Right atrium auricular region (tissue), 2 donors: ENCODE measurements around the gene ZNF480. TPM values are rescaled to one million over a fixed set of nuclear protein-coding genes. Genes with fewer than 3 reads are reported as not detected.
"Not testable (repeated sequence)": the region's sequence is repeated elsewhere in the genome, so short reads cannot be mapped to it uniquely, and the experiment has no call there.

Experiments
- DNase-seq: peaks from one replicate; pipeline ENCODE4 v3.0.0-alpha.2; 2019; ENCODE audit warnings: low spot score
- H3K27ac ChIP-seq, 2 donors: fragments of 200-600 bp; sonication (generic); 1 replicate in 1 of 2; 2 replicates in 1 of 2; pipeline ENCODE4 v1.5.1; 2016 to 2019
- H3K27me3 ChIP-seq, 2 donors: fragments of 200-600 bp; sonication (generic); one replicate each; pipeline versions ENCODE4 v1.5.1 to v1.6.0; 2017 to 2019
- H3K36me3 ChIP-seq: fragments of 200-600 bp; sonication (generic); one replicate; pipeline ENCODE4 v1.5.1; 2016
- H3K4me1 ChIP-seq, 2 donors: fragments of 200-600 bp; sonication (generic); one replicate each; pipeline versions ENCODE4 v1.5.1 to v1.6.0; 2017 to 2019
- H3K4me3 ChIP-seq, 2 donors: fragments of 200-600 bp; sonication (generic); 1 replicate in 1 of 2; 2 replicates in 1 of 2; pipeline ENCODE4 v1.5.1; 2017 to 2019; ENCODE audit warnings: mild to moderate bottlenecking in 1 of 2, moderate library complexity in 1 of 2
- H3K9me3 ChIP-seq, 2 donors: fragments of 200-600 bp; sonication (generic); one replicate each; pipeline ENCODE4 v1.5.1; 2019
- total RNA-seq, 2 donors: library from RNA; depleted of rRNA; stranded (reverse); fragments of >200 nt; gene quantifications; one replicate each; pipeline ENCODE4 v1.1.0, GENCODE V29; 2016
- TF ChIP-seq, protein P1 (sequence below), 2 donors: fragments of 200-600 bp; sonication (generic); IDR thresholded peaks; one replicate each; pipeline ENCODE4 v1.5.1; 2019; ENCODE audit warnings: antibody characterized with exemption in 2 of 2

The ZNF480 gene
- total RNA-seq, 2 donors from 2014 or later, result 8.6 to 9.2 TPM

DNA sequence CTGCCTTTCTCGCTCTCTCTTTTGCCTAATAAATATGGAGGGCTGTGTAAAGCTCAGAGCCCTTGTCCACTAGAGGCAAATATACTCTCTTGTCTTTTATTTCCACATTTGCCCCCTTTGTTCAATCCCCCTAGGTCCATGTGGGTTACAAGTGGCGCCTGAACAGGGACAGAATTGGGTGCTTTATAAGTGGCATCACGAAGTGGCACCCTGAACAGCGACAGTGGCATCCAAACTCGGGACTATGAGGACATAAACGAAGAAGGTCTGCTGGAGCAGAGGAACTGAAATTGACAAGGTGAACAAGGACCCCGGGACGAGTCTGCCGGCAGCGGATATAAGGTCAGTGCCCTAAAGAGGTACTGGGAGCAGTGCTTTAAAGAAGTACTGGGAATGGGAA, 34.8 kb downstream of the ZNF480 start:
- H3K4me1 ChIP-seq, result peaks cover 0 to 3% of the 10 kb centered on the region in 2 donors
- H3K27ac ChIP-seq, result no peak overlapping the region
- TF ChIP-seq, protein P1, sequence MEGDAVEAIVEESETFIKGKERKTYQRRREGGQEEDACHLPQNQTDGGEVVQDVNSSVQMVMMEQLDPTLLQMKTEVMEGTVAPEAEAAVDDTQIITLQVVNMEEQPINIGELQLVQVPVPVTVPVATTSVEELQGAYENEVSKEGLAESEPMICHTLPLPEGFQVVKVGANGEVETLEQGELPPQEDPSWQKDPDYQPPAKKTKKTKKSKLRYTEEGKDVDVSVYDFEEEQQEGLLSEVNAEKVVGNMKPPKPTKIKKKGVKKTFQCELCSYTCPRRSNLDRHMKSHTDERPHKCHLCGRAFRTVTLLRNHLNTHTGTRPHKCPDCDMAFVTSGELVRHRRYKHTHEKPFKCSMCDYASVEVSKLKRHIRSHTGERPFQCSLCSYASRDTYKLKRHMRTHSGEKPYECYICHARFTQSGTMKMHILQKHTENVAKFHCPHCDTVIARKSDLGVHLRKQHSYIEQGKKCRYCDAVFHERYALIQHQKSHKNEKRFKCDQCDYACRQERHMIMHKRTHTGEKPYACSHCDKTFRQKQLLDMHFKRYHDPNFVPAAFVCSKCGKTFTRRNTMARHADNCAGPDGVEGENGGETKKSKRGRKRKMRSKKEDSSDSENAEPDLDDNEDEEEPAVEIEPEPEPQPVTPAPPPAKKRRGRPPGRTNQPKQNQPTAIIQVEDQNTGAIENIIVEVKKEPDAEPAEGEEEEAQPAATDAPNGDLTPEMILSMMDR (IDR thresholded peaks at IDR 0.05), result no peak
- H3K36me3 ChIP-seq, result no peaks in the 10 kb centered on the region
- no peak for DNase-seq
- peaks cover 26 to 79% of the 10 kb centered on the region in 2 donors for H3K9me3 ChIP-seq
- no peak overlapping the region for H3K4me3 ChIP-seq
- no peaks in the 10 kb centered on the region for H3K27me3 ChIP-seq

DNA sequence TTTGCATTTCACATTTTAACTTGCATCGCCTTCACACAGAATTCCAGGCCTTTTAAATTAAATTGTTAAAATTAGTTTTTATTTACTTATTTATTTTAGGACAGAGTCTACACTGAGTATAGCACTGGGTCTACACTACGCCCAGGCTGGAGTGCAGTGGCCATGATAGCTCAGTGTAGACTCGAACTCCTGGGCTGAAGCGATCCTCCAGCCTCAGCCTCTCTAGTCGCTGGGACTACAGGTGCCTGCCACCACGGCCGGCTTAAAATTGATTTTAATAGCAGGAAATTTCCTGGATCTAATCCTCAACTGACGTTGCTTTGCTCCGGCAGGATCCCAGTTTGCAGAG, 38.8 kb downstream of the ZNF480 start:
- peaks cover 18 to 40% of the 10 kb centered on the region in 2 donors for H3K9me3 ChIP-seq
- peak overlapping the region; percentile 66 to 90 for H3K4me3 ChIP-seq
- DNase-seq, result no peak
- TF ChIP-seq, protein P1 (IDR thresholded peaks at IDR 0.05), result no peak
- no peaks in the 10 kb centered on the region for H3K36me3 ChIP-seq
- peak overlapping the region; percentile 71 to 79 for H3K27ac ChIP-seq
- no peaks in the 10 kb centered on the region for H3K27me3 ChIP-seq
- H3K4me1 ChIP-seq, result peaks cover 0 to 9% of the 10 kb centered on the region in 2 donors

DNA sequence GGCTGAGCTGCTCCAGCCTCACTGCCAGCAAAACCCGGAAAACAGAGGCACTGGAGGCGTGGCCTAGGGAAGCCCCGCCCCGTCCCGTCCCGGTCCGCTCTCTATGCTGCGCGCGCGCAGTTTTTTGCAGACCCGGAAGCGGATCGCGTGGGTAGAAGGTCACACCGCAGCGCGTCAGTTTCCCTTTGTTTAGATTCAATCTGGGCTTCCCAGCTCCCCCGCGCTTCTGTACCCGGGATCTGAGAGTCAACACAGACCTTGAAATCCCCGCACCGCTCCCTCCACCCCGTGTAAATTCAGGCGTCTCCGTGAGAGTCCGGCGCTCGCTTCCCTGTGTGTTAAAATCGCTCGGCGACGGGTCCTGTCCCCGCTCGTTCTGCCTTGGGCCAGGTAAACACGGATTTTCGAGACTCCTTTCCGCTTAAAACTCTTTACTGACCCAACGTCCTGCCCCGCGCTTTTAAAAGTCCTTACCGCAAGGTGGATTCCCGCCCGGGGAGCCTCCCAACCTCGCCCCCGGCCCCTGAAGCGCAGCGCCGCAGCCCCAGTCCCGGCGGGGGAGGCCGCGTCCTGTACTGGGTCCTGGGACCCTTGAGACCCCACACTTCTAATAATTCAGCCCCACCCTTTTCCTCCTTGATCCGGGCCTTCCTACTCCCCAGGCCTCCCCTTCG, 39.3 kb downstream of the ZNF480 start, which contains the start of gene ZNF610:
ZNF610 (plus strand) TSS at position 127 of the 674 bp plus-strand sequence. CDS start 12,930 bp downstream, outside the sequence.
- Histone ChIP-seq H3K4me3 (peak within 1 kb of the TSS; percentile 66 to 90), H3K27ac (peak within 1 kb of the TSS; percentile 71 to 79), H3K4me1 (peaks cover 0 to 9% of the 10 kb centered on the region in 2 donors), H3K36me3 (no peaks in the 10 kb centered on the region), H3K9me3 (peaks cover 15 to 35% of the 10 kb centered on the region in 2 donors), H3K27me3 (no peaks in the 10 kb centered on the region)
- TF ChIP-seq, protein P1 (IDR thresholded peaks at IDR 0.05), result no peak
- peak; percentile 90 for DNase-seq

DNA sequence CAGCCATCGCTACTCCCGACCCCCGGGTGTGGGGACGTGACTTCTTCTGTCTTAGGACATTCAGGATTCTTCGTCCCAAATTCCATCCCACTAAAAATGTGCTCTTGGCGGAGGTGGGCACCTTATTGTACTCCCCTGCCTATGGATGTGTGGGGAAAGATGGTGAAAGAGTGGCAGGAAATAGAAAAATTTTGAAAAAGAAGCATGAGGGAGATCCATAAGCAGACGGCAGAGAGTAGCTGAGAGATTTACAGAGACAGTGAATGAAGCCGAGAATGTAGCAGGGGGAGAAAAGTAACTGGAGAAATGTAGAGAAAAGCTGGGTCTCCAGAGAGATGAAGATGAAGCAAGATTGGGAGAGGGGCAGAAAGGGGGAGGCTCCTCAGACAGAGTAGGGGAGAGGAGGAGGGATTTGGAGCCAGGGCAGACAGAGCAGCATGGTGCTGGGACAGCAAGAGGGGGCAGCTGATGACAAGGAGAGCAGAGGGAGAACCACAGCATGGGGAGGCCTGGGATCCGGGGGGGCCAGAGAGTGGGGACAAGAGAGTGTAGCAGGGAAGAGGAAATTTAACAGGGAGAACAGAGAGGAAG, 39.9 kb downstream of the ZNF480 start:
- Histone ChIP-seq H3K4me1 (peaks cover 0 to 9% of the 10 kb centered on the region in 2 donors), H3K9me3 (peaks cover 8 to 28% of the 10 kb centered on the region in 2 donors), H3K4me3 (peak overlapping the region; percentile 66 to 90), H3K36me3 (no peaks in the 10 kb centered on the region), H3K27ac (peak overlapping the region; percentile 71 to 79), H3K27me3 (no peaks in the 10 kb centered on the region)
- DNase-seq, result no peak
- TF ChIP-seq, protein P1 (IDR thresholded peaks at IDR 0.05), result no peak

DNA sequence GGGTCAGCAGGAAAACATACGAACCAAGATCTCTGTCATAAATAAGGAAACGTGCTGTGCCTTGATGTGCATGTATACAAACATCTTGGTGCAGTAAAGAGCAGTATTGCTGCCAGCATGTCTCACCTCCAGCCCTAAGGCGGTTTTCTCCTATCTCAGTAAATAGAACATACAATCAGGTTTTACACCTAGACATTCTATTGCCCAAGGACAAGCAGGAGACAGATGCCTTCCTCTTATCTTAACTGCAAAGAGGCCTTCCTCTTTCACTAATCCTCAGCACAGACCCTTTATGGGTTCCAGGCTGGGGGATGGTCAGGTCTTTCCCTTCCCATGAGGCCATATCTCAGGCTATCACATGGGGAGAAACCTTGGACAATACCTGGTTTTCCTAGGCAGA, 42.1 kb downstream of the ZNF480 start:
- not testable (repeated sequence) for H3K27me3 ChIP-seq, H3K27ac ChIP-seq, H3K4me1 ChIP-seq, DNase-seq, H3K9me3 ChIP-seq, H3K4me3 ChIP-seq, H3K36me3 ChIP-seq

DNA sequence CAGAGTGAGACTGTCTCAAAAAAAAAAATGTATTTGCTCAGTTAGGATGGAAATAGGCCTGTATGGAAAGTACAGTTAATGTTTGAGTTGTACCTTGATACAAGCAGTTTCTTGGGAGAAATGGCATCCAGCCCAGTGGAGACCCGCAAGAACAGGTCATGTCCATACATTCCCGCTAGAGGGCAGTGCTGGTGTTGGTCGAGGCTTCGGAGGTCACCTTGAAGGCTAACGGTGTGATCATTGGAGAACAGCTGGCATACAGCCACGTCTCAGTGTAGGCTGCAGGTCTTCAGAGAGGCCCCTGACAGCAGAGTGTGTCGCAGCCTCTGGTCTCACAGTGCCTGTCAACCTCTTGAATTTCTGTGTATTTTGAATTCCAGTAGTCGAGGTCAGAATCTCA, 46.6 kb downstream of the ZNF480 start:
- peaks cover 3% of the 10 kb centered on the region for H3K36me3 ChIP-seq
- H3K27ac ChIP-seq, result no peak overlapping the region
- no peak overlapping the region for H3K4me3 ChIP-seq
- no peaks in the 10 kb centered on the region for H3K4me1 ChIP-seq
- H3K27me3 ChIP-seq, result no peaks in the 10 kb centered on the region
- no peak for DNase-seq
- no peaks in the 10 kb centered on the region for H3K9me3 ChIP-seq
- TF ChIP-seq, protein P1 (IDR thresholded peaks at IDR 0.05), result peak in 1 of 2 donors; percentile 63
